ENCODE data around the gene SRGAP2B. TPM values are rescaled to one million over a fixed set of nuclear protein-coding genes. Genes with fewer than 3 reads are reported as not detected.
"Not testable (repeated sequence)": the region's sequence is repeated elsewhere in the genome, so short reads cannot be mapped to it uniquely, and the experiment has no call there.

SRGAP2B gene
- total RNA-seq, 1 experiment from 2014 or later = 23.5 TPM

GRCh38 chr1:144858607-144859006 lies 236.5 kb downstream of the SRGAP2B start:
- H3K27me3 ChIP-seq (ENCODE audit: insufficient read depth, low read length); H4K20me1 ChIP-seq (ENCODE audit: control insufficient read depth, insufficient read depth, insufficient read length); H3T11ph ChIP-seq (ENCODE audit: low read length); H3K4me3 Mint-ChIP-seq; H2AK5ac ChIP-seq (ENCODE audit: insufficient read length, low read length); H3K27ac ChIP-seq (ENCODE audit: insufficient read length, low read depth, low read length); H3K9me3 Mint-ChIP-seq; H3K18ac ChIP-seq (ENCODE audit: insufficient read length, low read depth, low read length); H3K79me2 ChIP-seq (ENCODE audit: insufficient read depth, low read length); H2AFZ ChIP-seq (ENCODE audit: low read length); H4K8ac ChIP-seq (replicated peaks; ENCODE audit: insufficient read length, low read depth, low read length); H2BK5ac ChIP-seq (ENCODE audit: insufficient read length, low read length); H3K56ac ChIP-seq (ENCODE audit: insufficient read length, low read depth, low read length); H3K36me3 Mint-ChIP-seq (ENCODE audit: insufficient read depth in 1 of 3, low read depth in 3 of 3); H3K4ac ChIP-seq (ENCODE audit: low read depth, low read length); H3K27me3 Mint-ChIP-seq (ENCODE audit: low read depth); H2BK120ac ChIP-seq (ENCODE audit: low read depth, low read length, poor library complexity, severe bottlenecking); H3K4me2 ChIP-seq (ENCODE audit: insufficient read depth, insufficient read length, low read length); H3K4me1 ChIP-seq (ENCODE audit: insufficient read depth, low read length); H2BK20ac ChIP-seq (ENCODE audit: low read depth, low read length, poor library complexity, severe bottlenecking); H3K9me3 ChIP-seq (ENCODE audit: control insufficient read depth, low read depth, low read length); H3K14ac ChIP-seq (ENCODE audit: insufficient read depth, low read length); H3K27ac Mint-ChIP-seq; H3K4me1 Mint-ChIP-seq; H2BK15ac ChIP-seq (ENCODE audit: low read depth, low read length); H2BK12ac ChIP-seq (ENCODE audit: insufficient read length, low read depth, low read length); H3K79me1 ChIP-seq (ENCODE audit: insufficient read depth, low read depth, low read length, poor library complexity, severe bottlenecking); H3K23me2 ChIP-seq (ENCODE audit: insufficient read length, low read depth, low read length, poor library complexity, severe bottlenecking); H4K5ac ChIP-seq (ENCODE audit: insufficient read length, low read depth, low read length); H3K23ac ChIP-seq (ENCODE audit: insufficient read length, low read depth, low read length); H3K9ac ChIP-seq (ENCODE audit: extremely low read depth, insufficient read length, low read length); DNase-seq; H4K91ac ChIP-seq (ENCODE audit: insufficient read length, low read depth, low read length): not testable (repeated sequence)
- WGBS (ENCODE audit: extremely low coverage, insufficient read length, low lambda C conversion rate) = no CpG with 5 or more reads among the region's 3 CpGs

Other genes starting within 250 kb of the SRGAP2B start
- 4.8 and 6.0 TPM in 2 replicates for gene FAM72D, start 646 bp upstream of the SRGAP2B start, total RNA-seq (2021)
- not detected in 2 replicates for gene PPIAL4D, start 146.8 kb upstream of the SRGAP2B start, total RNA-seq (2021)

Data from H9 (cell line).